ENCODE data around the gene AP3B1.

DNA sequence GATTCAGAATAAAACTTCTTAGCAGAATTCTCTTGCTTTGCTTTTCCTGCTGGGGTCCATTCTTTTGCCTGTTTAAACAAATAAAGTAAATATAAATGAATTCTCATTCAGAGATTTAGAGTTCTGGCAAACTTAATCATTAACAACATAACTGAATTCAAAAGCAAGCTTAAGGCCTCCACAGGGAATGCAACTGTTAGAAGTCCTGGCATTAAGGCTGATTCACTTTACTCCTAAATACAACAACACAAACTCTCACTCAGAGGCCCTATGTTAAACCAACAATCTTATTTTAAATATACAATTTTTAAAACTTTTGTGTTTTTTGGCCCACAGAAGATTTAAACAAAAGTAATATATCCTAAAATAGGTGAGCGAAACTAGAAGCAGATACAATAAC, 178.3 kb downstream of the AP3B1 start:
- no peak for TF ChIP-seq POLR2A (IDR thresholded peaks at IDR 0.05)
- TF ChIP-seq, protein P1, sequence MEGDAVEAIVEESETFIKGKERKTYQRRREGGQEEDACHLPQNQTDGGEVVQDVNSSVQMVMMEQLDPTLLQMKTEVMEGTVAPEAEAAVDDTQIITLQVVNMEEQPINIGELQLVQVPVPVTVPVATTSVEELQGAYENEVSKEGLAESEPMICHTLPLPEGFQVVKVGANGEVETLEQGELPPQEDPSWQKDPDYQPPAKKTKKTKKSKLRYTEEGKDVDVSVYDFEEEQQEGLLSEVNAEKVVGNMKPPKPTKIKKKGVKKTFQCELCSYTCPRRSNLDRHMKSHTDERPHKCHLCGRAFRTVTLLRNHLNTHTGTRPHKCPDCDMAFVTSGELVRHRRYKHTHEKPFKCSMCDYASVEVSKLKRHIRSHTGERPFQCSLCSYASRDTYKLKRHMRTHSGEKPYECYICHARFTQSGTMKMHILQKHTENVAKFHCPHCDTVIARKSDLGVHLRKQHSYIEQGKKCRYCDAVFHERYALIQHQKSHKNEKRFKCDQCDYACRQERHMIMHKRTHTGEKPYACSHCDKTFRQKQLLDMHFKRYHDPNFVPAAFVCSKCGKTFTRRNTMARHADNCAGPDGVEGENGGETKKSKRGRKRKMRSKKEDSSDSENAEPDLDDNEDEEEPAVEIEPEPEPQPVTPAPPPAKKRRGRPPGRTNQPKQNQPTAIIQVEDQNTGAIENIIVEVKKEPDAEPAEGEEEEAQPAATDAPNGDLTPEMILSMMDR (IDR thresholded peaks at IDR 0.05): no peak

Measured in testis (tissue), 2 donors.